ENCODE data around the gene PRKRIP1. TPM values are rescaled to one million over a fixed set of nuclear protein-coding genes. Genes with fewer than 3 reads are reported as not detected.
A peak's percentile ranks its signal among the peaks of the same experiment; 100 is the strongest.

Gene PRKRIP1
- total and polyA plus RNA-seq, 3 experiments from 2014 or later: 21.1 to 27.3 (median 26.0) TPM

DNA sequence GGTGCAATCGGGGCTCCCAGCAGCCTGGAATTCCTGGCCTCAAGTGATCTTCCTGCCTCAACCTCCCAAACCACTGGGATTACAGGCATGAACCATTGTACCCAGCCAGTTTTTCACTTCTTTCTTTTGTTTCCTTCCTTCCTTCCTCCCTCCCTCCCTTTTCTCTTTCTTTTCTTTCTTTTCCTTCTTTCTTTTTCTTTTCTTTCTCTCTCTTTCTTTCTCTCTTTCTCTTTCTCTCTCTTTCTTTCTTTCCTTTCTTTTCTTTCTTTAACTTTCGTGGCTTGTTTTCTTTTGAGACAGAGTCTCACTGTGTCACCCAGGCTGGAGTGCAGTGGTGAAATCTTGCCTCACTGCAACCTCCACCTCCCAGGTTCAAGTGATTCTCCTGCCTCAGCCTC lies 49.5 kb downstream of the PRKRIP1 start:
- H3K4me3 ChIP-seq (ENCODE audit: low read length): no peak overlapping the region
- DNase-seq: no peak
- peaks cover 0 to 42% (median 2%) of the 10 kb centered on the region in 3 donors for H3K36me3 Mint-ChIP-seq
- H3K27ac Mint-ChIP-seq: peak overlapping the region in 1 of 8 donors; percentile 10
- H3K4me3 Mint-ChIP-seq: no peak overlapping the region
- no peaks in the 10 kb centered on the region for H3K9me3 ChIP-seq (ENCODE audit: low read length)
- no peaks in the 10 kb centered on the region for H3K27me3 ChIP-seq (ENCODE audit: insufficient read depth, low read length, poor library complexity, severe bottlenecking)
- CTCF ChIA-PET: interaction anchor here (1.1 kb wide), 1 partner anchor 41 kb away, joined by 4 read pairs; no protein-coding TSS in a partner anchor
- no peaks in the 10 kb centered on the region for H3K27me3 Mint-ChIP-seq
- H3K4me1 ChIP-seq (ENCODE audit: insufficient read depth, low read length): no peaks in the 10 kb centered on the region
- no peaks in the 10 kb centered on the region for H3K9me3 Mint-ChIP-seq
- peaks cover 0 to 4% (median 3%) of the 10 kb centered on the region in 3 donors for H3K4me1 Mint-ChIP-seq
- no peak overlapping the region for H3K27ac ChIP-seq (ENCODE audit: low read depth, low read length)
- POLR2A ChIA-PET: no interaction called here
- no peaks in the 10 kb centered on the region for H3K36me3 ChIP-seq (ENCODE audit: insufficient read depth, low read length)

DNA sequence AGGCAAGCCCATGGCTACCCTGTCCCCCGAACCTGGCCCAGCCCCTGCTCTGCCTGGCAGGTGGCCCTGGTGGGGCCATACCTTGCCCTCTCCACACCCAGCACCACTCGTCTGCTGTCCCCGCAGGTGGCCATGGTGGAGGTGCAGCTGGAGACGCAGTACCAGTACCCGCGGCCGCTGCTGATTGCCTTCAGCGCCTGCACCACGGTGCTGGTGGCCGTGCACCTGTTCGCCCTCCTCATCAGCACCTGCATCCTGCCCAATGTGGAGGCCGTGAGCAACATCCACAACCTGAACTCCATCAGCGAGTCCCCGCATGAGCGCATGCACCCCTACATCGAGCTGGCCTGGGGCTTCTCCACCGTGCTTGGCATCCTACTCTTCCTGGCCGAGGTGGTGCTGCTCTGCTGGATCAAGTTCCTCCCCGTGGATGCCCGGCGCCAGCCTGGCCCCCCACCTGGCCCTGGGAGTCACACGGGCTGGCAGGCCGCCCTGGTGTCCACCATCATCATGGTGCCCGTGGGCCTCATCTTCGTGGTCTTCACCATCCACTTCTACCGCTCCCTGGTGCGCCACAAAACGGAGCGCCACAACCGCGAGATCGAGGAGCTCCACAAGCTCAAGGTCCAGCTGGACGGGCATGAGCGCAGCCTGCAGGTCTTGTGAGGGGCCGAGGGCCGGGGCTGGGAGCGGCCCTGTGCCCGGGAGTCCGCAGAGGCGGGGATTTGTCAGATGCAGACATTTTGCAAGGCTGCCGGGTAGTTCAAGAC lies 50.4 kb downstream of the PRKRIP1 start:
- CTCF ChIA-PET: no interaction called here
- H3K4me3 ChIP-seq (ENCODE audit: low read length): no peak overlapping the region
- no peaks in the 10 kb centered on the region for H3K4me1 ChIP-seq (ENCODE audit: insufficient read depth, low read length)

DNA sequence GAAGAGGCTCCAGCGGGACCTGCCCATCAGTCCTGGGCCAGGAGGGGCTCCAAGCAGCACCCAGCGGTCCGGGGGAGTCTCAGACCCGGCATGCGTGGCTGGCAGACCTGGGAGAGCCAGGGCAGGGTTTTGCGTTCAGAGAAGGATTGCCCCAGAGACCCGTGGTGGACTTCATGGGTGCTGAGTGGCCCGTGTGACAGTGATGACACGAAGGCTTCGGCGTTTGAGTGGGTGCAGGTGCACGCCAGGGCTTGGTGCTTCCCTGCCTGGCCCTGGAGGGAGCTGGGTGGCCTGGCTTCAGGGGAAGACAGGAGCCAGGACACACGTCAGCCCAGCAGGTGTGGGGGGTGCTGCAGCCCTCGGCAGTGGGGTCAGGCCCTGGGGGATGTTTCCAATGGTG lies 51.1 kb downstream of the PRKRIP1 start:
- no peak overlapping the region for H3K4me3 ChIP-seq (ENCODE audit: low read length)
- no peaks in the 10 kb centered on the region for H3K27me3 Mint-ChIP-seq
- no peak for DNase-seq
- no peak overlapping the region for H3K4me3 Mint-ChIP-seq
- H3K9me3 Mint-ChIP-seq: no peaks in the 10 kb centered on the region
- no peak overlapping the region for H3K27ac ChIP-seq (ENCODE audit: low read depth, low read length)
- POLR2A ChIA-PET: no interaction called here
- no peaks in the 10 kb centered on the region for H3K9me3 ChIP-seq (ENCODE audit: low read length)
- H3K36me3 ChIP-seq (ENCODE audit: insufficient read depth, low read length): no peaks in the 10 kb centered on the region
- no peaks in the 10 kb centered on the region for H3K27me3 ChIP-seq (ENCODE audit: insufficient read depth, low read length, poor library complexity, severe bottlenecking)
- H3K4me1 ChIP-seq (ENCODE audit: insufficient read depth, low read length): no peaks in the 10 kb centered on the region
- peaks cover 0 to 34% (median 0%) of the 10 kb centered on the region in 3 donors for H3K36me3 Mint-ChIP-seq
- no peak overlapping the region for H3K27ac Mint-ChIP-seq
- peaks cover 0 to 4% (median 0%) of the 10 kb centered on the region in 3 donors for H3K4me1 Mint-ChIP-seq
- CTCF ChIA-PET: no interaction called here

More for the DNA sequence above, 50.4 kb downstream of the PRKRIP1 start:
- H3K9me3 Mint-ChIP-seq: no peaks in the 10 kb centered on the region
- POLR2A ChIA-PET: no interaction called here
- Histone ChIP-seq H3K9me3 (ENCODE audit: low read length) (no peaks in the 10 kb centered on the region), H3K27ac (ENCODE audit: low read depth, low read length) (no peak overlapping the region), H3K27me3 (ENCODE audit: insufficient read depth, low read length, poor library complexity, severe bottlenecking) (no peaks in the 10 kb centered on the region), H3K36me3 (ENCODE audit: insufficient read depth, low read length) (no peaks in the 10 kb centered on the region)
- peak overlapping the region in 1 of 8 donors; percentile 38 for H3K27ac Mint-ChIP-seq
- H3K36me3 Mint-ChIP-seq: peaks cover 0 to 40% (median 2%) of the 10 kb centered on the region in 3 donors
- no peak overlapping the region for H3K4me3 Mint-ChIP-seq
- DNase-seq: no peak
- no peaks in the 10 kb centered on the region for H3K27me3 Mint-ChIP-seq
- peaks cover 0 to 4% (median 3%) of the 10 kb centered on the region in 3 donors for H3K4me1 Mint-ChIP-seq

DNA sequence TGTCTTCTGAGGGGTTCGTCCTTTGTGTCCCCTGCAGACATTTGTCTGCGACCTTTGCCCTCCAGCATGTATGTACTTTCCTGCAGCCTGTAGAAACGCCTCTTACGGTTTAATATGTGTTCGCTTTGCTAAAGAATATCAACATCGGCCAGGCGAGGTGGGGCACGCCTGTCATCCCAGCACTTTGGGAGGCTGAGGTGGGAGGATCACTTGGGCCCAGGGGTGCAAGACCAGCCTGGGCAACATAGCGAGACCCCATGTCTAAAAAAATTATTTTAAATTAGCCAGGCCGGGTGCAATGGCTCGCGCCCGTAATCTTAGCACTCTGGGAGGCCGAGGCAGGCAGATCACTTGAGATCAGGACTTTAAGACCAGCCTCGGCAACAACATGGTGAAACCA lies 53.0 kb downstream of the PRKRIP1 start:
- H3K4me1 ChIP-seq (ENCODE audit: insufficient read depth, low read length): no peaks in the 10 kb centered on the region
- no peak overlapping the region for H3K27ac Mint-ChIP-seq
- H3K4me3 Mint-ChIP-seq: no peak overlapping the region
- peaks cover 0 to 32% (median 0%) of the 10 kb centered on the region in 3 donors for H3K36me3 Mint-ChIP-seq
- DNase-seq: no peak
- ChIA-PET POLR2A (no interaction called here), CTCF (interaction anchor here (1.3 to 2.1 kb wide), 8 partner anchors 13 to 169 kb away, joined by 4 to 29 read pairs (median 8); no protein-coding TSS in a partner anchor)
- no peaks in the 10 kb centered on the region for H3K27me3 Mint-ChIP-seq
- H3K9me3 Mint-ChIP-seq: no peaks in the 10 kb centered on the region
- H3K9me3 ChIP-seq (ENCODE audit: low read length): no peaks in the 10 kb centered on the region
- H3K36me3 ChIP-seq (ENCODE audit: insufficient read depth, low read length): no peaks in the 10 kb centered on the region
- no peak overlapping the region for H3K27ac ChIP-seq (ENCODE audit: low read depth, low read length)
- no peak overlapping the region for H3K4me3 ChIP-seq (ENCODE audit: low read length)
- H3K27me3 ChIP-seq (ENCODE audit: insufficient read depth, low read length, poor library complexity, severe bottlenecking): no peaks in the 10 kb centered on the region
- H3K4me1 Mint-ChIP-seq: peaks cover 0 to 4% (median 0%) of the 10 kb centered on the region in 3 donors

DNA sequence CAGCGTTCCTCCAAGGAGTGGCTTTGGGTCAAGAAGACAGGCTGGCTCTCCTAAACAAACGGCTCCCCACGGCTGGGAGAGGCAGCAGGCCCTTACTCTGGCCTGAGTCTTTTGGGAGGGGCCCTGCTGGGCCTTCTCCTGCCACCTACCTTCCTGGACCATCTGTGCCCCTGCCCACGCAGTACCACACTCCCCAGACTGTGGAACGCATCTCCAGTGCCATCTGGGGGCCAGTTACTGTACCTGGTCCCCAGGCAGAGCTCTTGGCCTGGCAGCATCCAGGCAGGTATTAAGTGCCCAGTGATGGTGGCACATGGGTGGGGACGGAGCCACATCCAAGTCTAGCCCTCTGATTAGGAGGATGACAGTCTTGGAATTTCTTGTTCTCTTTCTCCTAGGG lies 54.1 kb downstream of the PRKRIP1 start:
- Mint-ChIP-seq H3K4me3 (no peak overlapping the region), H3K4me1 (peaks cover 0 to 4% (median 0%) of the 10 kb centered on the region in 3 donors), H3K9me3 (no peaks in the 10 kb centered on the region), H3K27ac (peak overlapping the region in 2 of 8 donors; percentile 37 to 61), H3K27me3 (no peaks in the 10 kb centered on the region), H3K36me3 (peaks cover 0 to 30% (median 0%) of the 10 kb centered on the region in 3 donors)
- DNase-seq: peak; percentile 25 to 72 (median 36)
- CTCF ChIA-PET: interaction anchor here (0.9 to 2.9 kb wide), 13 partner anchors 10 to 170 kb away, joined by 3 to 29 read pairs (median 6); partner anchors contain the start of gene PRKRIP1
- H3K4me3 ChIP-seq (ENCODE audit: low read length): no peak overlapping the region
- no peak overlapping the region for H3K27ac ChIP-seq (ENCODE audit: low read depth, low read length)
- no peaks in the 10 kb centered on the region for H3K36me3 ChIP-seq (ENCODE audit: insufficient read depth, low read length)
- no peaks in the 10 kb centered on the region for H3K27me3 ChIP-seq (ENCODE audit: insufficient read depth, low read length, poor library complexity, severe bottlenecking)
- no peaks in the 10 kb centered on the region for H3K4me1 ChIP-seq (ENCODE audit: insufficient read depth, low read length)
- H3K9me3 ChIP-seq (ENCODE audit: low read length): no peaks in the 10 kb centered on the region
- POLR2A ChIA-PET: interaction anchor here (1.0 kb wide), 1 partner anchor 38 kb away, joined by 4 read pairs; no protein-coding TSS in a partner anchor

DNA sequence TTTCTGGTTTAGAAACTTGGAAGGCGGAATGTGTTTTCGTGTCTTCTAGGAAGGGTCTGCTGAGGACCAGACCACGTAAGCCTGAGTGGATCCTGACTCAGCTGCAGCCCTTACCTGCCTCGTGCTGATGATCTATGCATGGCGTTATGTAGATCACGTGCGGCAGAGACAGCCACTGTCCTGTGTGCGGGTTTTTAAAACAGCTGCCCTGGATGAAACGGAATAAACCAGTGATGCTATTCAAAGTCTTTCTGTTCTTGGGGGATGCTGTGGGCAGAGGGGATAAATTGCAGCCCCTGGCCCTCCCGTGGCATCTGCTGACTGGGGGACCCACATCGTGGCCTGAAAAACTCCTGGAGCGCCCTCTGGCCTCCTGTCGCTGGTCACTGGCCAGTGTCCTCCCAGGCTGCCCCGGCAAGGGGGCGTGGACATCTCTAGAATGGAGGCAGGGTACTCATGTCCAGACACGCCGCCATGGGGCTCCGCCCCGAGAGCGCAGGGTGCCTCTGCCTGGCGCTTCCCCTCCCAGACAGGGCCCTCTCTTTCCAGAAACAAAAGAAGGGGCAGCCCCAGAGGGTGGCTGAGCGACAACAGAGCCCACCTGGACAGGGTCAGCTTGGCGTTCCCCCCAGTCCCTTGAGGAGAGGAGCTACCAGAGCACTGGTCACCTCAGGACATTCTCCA lies 55.4 kb downstream of the PRKRIP1 start:
- no peak overlapping the region for H3K4me3 Mint-ChIP-seq
- ChIA-PET POLR2A (no interaction called here), CTCF (interaction anchor here (1.0 to 2.9 kb wide), 3 partner anchors 17 to 55 kb away, joined by 3 to 10 read pairs (median 7); partner anchors contain the start of gene PRKRIP1)
- no peaks in the 10 kb centered on the region for H3K4me1 ChIP-seq (ENCODE audit: insufficient read depth, low read length)
- H3K27ac ChIP-seq (ENCODE audit: low read depth, low read length): no peak overlapping the region
- H3K4me1 Mint-ChIP-seq: peaks cover 0 to 4% (median 0%) of the 10 kb centered on the region in 3 donors
- H3K36me3 Mint-ChIP-seq: peaks cover 0 to 27% (median 0%) of the 10 kb centered on the region in 3 donors
- peaks cover 4% of the 10 kb centered on the region for H3K36me3 ChIP-seq (ENCODE audit: insufficient read depth, low read length)
- peak overlapping the region in 1 of 8 donors; percentile 23 for H3K27ac Mint-ChIP-seq
- no peaks in the 10 kb centered on the region for H3K27me3 ChIP-seq (ENCODE audit: insufficient read depth, low read length, poor library complexity, severe bottlenecking)
- no peaks in the 10 kb centered on the region for H3K27me3 Mint-ChIP-seq
- no peaks in the 10 kb centered on the region for H3K9me3 ChIP-seq (ENCODE audit: low read length)
- no peak overlapping the region for H3K4me3 ChIP-seq (ENCODE audit: low read length)
- DNase-seq: no peak
- no peaks in the 10 kb centered on the region for H3K9me3 Mint-ChIP-seq

DNA sequence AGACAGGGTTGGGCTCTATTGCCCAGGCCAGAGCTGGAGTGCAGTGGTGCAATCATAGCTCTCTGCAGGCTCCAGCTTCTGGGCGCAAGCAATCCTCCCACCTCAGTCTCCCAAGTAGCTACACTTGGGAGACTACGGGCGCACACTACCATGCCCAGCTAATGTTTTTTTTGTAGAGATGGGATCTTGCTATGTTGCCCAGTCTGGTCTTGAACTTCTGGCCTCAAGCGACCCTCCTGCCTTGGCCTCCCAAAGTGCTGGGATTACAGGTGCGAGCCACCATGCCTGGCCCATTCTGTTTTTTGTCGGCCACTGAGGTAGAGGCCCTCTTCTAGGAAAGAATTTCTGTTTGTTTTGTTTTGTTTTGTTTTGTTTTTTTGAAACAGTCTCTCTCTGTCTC lies 56.3 kb downstream of the PRKRIP1 start:
- Mint-ChIP-seq H3K4me1 (peaks cover 0 to 4% (median 0%) of the 10 kb centered on the region in 3 donors), H3K27ac (no peak overlapping the region), H3K27me3 (no peaks in the 10 kb centered on the region), H3K4me3 (no peak overlapping the region), H3K36me3 (peaks cover 0 to 25% (median 0%) of the 10 kb centered on the region in 3 donors), H3K9me3 (no peaks in the 10 kb centered on the region)
- H3K27me3 ChIP-seq (ENCODE audit: insufficient read depth, low read length, poor library complexity, severe bottlenecking): no peaks in the 10 kb centered on the region
- POLR2A ChIA-PET: no interaction called here
- no peak overlapping the region for H3K27ac ChIP-seq (ENCODE audit: low read depth, low read length)
- H3K36me3 ChIP-seq (ENCODE audit: insufficient read depth, low read length): peaks cover 5% of the 10 kb centered on the region
- no peak overlapping the region for H3K4me3 ChIP-seq (ENCODE audit: low read length)
- DNase-seq: no peak
- no peaks in the 10 kb centered on the region for H3K9me3 ChIP-seq (ENCODE audit: low read length)
- CTCF ChIA-PET: interaction anchor here (1.0 to 2.9 kb wide), 4 partner anchors 16 to 56 kb away, joined by 3 to 10 read pairs (median 6); partner anchors contain the start of gene PRKRIP1
- no peaks in the 10 kb centered on the region for H3K4me1 ChIP-seq (ENCODE audit: insufficient read depth, low read length)

DNA sequence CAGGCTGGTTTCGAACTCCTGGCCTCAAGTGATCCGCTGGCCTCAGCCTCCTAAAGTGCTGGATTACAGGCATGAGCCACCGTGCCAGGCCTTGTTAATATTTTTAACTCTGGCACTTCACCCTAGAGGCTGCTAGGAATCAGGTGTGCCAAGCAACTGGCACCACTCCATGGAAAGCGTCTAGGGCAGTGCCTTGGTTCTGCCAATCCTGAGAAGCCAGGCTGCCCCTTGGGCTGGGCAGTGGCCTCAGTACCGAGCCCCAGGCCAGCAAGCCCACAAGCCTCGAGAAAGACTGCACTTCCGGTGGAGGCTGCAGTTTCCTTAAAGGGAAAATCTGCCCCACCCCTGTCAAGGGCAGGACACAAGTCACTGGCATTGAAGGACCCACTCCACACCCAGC lies 57.2 kb downstream of the PRKRIP1 start:
- H3K27me3 ChIP-seq (ENCODE audit: insufficient read depth, low read length, poor library complexity, severe bottlenecking): no peaks in the 10 kb centered on the region
- H3K9me3 Mint-ChIP-seq: no peaks in the 10 kb centered on the region
- H3K9me3 ChIP-seq (ENCODE audit: low read length): no peaks in the 10 kb centered on the region
- H3K36me3 ChIP-seq (ENCODE audit: insufficient read depth, low read length): peaks cover 13% of the 10 kb centered on the region
- peaks cover 0 to 4% (median 0%) of the 10 kb centered on the region in 3 donors for H3K4me1 Mint-ChIP-seq
- H3K4me3 ChIP-seq (ENCODE audit: low read length): no peak overlapping the region
- H3K4me1 ChIP-seq (ENCODE audit: insufficient read depth, low read length): no peaks in the 10 kb centered on the region
- H3K27ac ChIP-seq (ENCODE audit: low read depth, low read length): no peak overlapping the region
- H3K4me3 Mint-ChIP-seq: no peak overlapping the region
- no peak for DNase-seq
- H3K36me3 Mint-ChIP-seq: peaks cover 0 to 28% (median 0%) of the 10 kb centered on the region in 3 donors
- ChIA-PET POLR2A (no interaction called here), CTCF (interaction anchor here (0.8 to 1.5 kb wide), 2 partner anchors 9 to 39 kb away, joined by 3 to 5 read pairs; no protein-coding TSS in a partner anchor)
- no peaks in the 10 kb centered on the region for H3K27me3 Mint-ChIP-seq
- peak overlapping the region in 1 of 8 donors; percentile 50 for H3K27ac Mint-ChIP-seq

Data from CD8-positive, alpha-beta memory T cell (primary cell).